ENCODE measurements around the gene FTH1. TPM values are rescaled to one million over a fixed set of nuclear protein-coding genes. Genes with fewer than 3 reads are reported as not detected.

Gene FTH1
- total RNA-seq, 1 experiment from 2014 or later, result 1,937 TPM

DNA sequence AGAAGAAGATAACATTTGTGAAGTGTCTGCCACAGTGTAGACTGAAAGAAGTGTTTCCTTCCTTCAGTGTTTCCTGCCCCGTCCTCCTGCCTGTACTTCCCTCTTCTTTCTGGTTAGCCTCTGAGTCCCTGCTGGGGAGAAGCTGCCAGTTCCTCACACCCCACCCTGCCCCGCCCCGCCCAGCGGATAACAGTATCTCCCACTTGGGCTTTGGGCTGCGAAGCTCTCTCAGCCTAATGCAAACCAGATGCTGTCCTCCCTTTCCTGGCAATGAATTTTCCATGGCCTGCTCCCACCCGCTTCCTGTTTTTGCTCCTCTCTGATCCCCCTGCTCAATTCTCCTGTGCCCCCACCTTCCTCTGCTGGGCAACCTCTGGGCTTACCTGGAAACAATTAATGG lies 44.9 kb downstream of the FTH1 start:
- Histone ChIP-seq H3K4me1 (ENCODE audit: insufficient read depth, low read length) (no peaks in the 10 kb centered on the region), H4K20me1 (ENCODE audit: low read length) (no peaks in the 10 kb centered on the region), H3K36me3 (ENCODE audit: low read depth, low read length) (no peaks in the 10 kb centered on the region), H3K9ac (ENCODE audit: low read length) (no peak overlapping the region), H3K9me3 (ENCODE audit: low read length) (no peaks in the 10 kb centered on the region), H3K4me2 (ENCODE audit: low read length) (no peak overlapping the region), H3K4me3 (ENCODE audit: low read length) (no peak overlapping the region), H3K79me2 (ENCODE audit: low read length) (no peaks in the 10 kb centered on the region), H2AFZ (ENCODE audit: low read length) (no peak overlapping the region), H3K27ac (ENCODE audit: low read length) (no peak overlapping the region), H3K27me3 (ENCODE audit: low read length) (peaks cover 9% of the 10 kb centered on the region; the same call in 1 of the 2 replicates), H3F3A (ENCODE audit: low read length, unreplicated experiment) (no peaks in the 10 kb centered on the region), H3K9me2 (replicated peaks; ENCODE audit: low read length) (no peaks in the 10 kb centered on the region)
- intact Hi-C loops (cut with micrococcal nuclease), result no loop called here
- ChIA-PET CTCF (no interaction called here), POLR2A (ENCODE audit: unreplicated experiment) (no interaction called here)
- DNase-seq (no peak), ATAC-seq (no peak)
- TF ChIP-seq, protein P1, sequence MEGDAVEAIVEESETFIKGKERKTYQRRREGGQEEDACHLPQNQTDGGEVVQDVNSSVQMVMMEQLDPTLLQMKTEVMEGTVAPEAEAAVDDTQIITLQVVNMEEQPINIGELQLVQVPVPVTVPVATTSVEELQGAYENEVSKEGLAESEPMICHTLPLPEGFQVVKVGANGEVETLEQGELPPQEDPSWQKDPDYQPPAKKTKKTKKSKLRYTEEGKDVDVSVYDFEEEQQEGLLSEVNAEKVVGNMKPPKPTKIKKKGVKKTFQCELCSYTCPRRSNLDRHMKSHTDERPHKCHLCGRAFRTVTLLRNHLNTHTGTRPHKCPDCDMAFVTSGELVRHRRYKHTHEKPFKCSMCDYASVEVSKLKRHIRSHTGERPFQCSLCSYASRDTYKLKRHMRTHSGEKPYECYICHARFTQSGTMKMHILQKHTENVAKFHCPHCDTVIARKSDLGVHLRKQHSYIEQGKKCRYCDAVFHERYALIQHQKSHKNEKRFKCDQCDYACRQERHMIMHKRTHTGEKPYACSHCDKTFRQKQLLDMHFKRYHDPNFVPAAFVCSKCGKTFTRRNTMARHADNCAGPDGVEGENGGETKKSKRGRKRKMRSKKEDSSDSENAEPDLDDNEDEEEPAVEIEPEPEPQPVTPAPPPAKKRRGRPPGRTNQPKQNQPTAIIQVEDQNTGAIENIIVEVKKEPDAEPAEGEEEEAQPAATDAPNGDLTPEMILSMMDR (conservative IDR thresholded peaks at IDR 0.05; ENCODE audit: low read depth, low read length), result no peak
- TF ChIP-seq EZH2 (IDR thresholded peaks at IDR 0.05; ENCODE audit: low read length, unreplicated experiment) (no peak), EZH2phosphoT487 (IDR thresholded peaks at IDR 0.05; ENCODE audit: borderline replicate concordance, low read length) (no peak)
- BruUV-seq (replicated peaks), result no TSS peak

DNA sequence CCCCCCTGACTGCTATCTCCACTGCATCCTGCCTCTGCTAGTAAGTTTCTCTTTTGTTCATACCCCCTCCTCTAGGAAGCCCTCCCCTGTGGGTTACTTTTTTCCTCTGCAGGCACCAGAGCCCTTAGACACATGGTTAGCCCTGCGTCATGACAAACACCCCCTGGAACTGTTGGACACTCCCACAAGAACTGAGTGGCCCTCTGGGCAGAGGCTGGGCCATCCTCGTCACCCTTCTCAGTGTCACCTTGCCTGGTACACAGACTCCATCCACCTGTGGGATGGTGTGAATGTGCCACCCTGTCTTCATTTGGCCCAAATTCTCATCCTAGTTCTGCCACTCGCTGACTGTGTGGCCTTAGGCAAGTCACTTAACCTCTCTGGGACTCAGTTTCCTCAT lies 46.0 kb downstream of the FTH1 start:
- H2AFZ ChIP-seq (ENCODE audit: low read length), result no peak overlapping the region
- H3F3A ChIP-seq (ENCODE audit: low read length, unreplicated experiment), result no peaks in the 10 kb centered on the region
- no peak overlapping the region for H3K27ac ChIP-seq (ENCODE audit: low read length)
- POLR2A ChIA-PET (ENCODE audit: unreplicated experiment), result no interaction called here
- H3K27me3 ChIP-seq (ENCODE audit: low read length), result peaks cover 9% of the 10 kb centered on the region; the same call in 1 of the 2 replicates
- BruUV-seq (replicated peaks), result no TSS peak
- no peaks in the 10 kb centered on the region for H3K36me3 ChIP-seq (ENCODE audit: low read depth, low read length)
- no peaks in the 10 kb centered on the region for H3K4me1 ChIP-seq (ENCODE audit: insufficient read depth, low read length)
- no peak overlapping the region for H3K9ac ChIP-seq (ENCODE audit: low read length)
- H3K4me3 ChIP-seq (ENCODE audit: low read length), result no peak overlapping the region
- no peaks in the 10 kb centered on the region for H3K9me3 ChIP-seq (ENCODE audit: low read length)
- no peak for DNase-seq
- no peaks in the 10 kb centered on the region for H4K20me1 ChIP-seq (ENCODE audit: low read length)
- TF ChIP-seq EZH2 (IDR thresholded peaks at IDR 0.05; ENCODE audit: low read length, unreplicated experiment), result no peak
- TF ChIP-seq EZH2phosphoT487 (IDR thresholded peaks at IDR 0.05; ENCODE audit: borderline replicate concordance, low read length), result no peak
- TF ChIP-seq, protein P1 (conservative IDR thresholded peaks at IDR 0.05; ENCODE audit: low read depth, low read length), result no peak
- no peak overlapping the region for H3K4me2 ChIP-seq (ENCODE audit: low read length)
- H3K79me2 ChIP-seq (ENCODE audit: low read length), result no peaks in the 10 kb centered on the region
- intact Hi-C loops (cut with micrococcal nuclease), result no loop called here
- CTCF ChIA-PET, result no interaction called here
- no peaks in the 10 kb centered on the region for H3K9me2 ChIP-seq (replicated peaks; ENCODE audit: low read length)
- no peak for ATAC-seq

DNA sequence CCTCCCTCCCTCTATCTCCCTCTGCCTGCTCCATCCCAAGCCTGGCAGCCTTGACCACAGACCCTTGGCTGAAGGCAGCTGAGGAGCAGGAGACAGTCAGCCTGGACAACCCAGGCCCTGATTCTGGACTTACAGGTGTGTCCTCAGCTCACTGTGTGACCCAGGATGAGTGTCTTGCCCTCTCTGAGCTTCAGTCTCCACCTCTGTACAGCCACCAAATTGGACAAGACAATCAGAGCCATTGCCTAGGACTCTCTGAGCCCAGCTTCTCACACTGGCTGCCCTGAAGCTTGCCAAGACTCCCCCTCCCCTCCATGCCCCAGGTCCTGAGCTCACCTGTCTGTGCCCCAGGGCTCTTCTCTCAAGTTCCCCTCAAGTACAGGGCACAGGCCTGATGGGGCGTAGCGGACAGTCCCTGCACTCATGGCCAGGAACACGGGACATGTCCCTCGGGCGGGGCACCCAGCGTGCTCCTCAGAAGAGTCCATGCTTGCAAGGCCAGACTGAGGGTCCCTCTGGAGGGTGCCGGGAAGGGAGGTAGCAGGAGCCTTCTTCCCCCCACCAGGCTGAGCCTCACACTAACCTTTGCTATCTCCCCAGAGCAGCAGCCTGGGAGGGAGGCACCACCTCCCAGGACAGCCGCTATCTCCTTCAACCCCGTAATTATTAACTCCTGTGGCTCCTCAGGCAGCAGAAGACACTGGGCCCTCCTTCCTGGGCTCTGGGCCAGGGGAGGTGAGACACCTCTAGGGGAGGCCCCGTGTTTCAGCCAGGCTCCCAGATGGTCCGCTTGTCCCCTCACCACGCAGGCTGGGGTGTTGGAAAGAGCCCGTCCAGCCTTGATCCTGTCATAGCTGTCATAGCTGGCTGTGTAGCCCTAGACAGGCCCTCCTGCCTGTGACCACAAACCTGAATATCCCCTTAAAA lies 47.5 kb downstream of the FTH1 start:
- Histone ChIP-seq H3K79me2 (ENCODE audit: low read length) (no peaks in the 10 kb centered on the region), H3K27ac (ENCODE audit: low read length) (no peak overlapping the region), H2AFZ (ENCODE audit: low read length) (no peak overlapping the region), H3K36me3 (ENCODE audit: low read depth, low read length) (no peaks in the 10 kb centered on the region), H3K4me2 (ENCODE audit: low read length) (no peak overlapping the region), H3K9me3 (ENCODE audit: low read length) (no peaks in the 10 kb centered on the region), H3K9me2 (replicated peaks; ENCODE audit: low read length) (no peaks in the 10 kb centered on the region), H3K27me3 (ENCODE audit: low read length) (peaks cover 9% of the 10 kb centered on the region; the same call in 1 of the 2 replicates), H3K9ac (ENCODE audit: low read length) (no peak overlapping the region), H3F3A (ENCODE audit: low read length, unreplicated experiment) (no peaks in the 10 kb centered on the region), H3K4me1 (ENCODE audit: insufficient read depth, low read length) (no peaks in the 10 kb centered on the region), H3K4me3 (ENCODE audit: low read length) (no peak overlapping the region), H4K20me1 (ENCODE audit: low read length) (no peaks in the 10 kb centered on the region)
- ChIA-PET CTCF (no interaction called here), POLR2A (ENCODE audit: unreplicated experiment) (no interaction called here)
- BruUV-seq (replicated peaks), result no TSS peak
- DNase-seq (no peak), ATAC-seq (no peak)
- TF ChIP-seq EZH2phosphoT487 (IDR thresholded peaks at IDR 0.05; ENCODE audit: borderline replicate concordance, low read length), result no peak
- TF ChIP-seq EZH2 (IDR thresholded peaks at IDR 0.05; ENCODE audit: low read length, unreplicated experiment), result no peak
- TF ChIP-seq, protein P1 (conservative IDR thresholded peaks at IDR 0.05; ENCODE audit: low read depth, low read length), result no peak
- intact Hi-C loops (cut with micrococcal nuclease), result no loop called here
